ENCODE data around the gene TSPAN14. TPM values are rescaled to one million over a fixed set of nuclear protein-coding genes. Genes with fewer than 3 reads are reported as not detected.

The TSPAN14 gene
- total and polyA plus RNA-seq, 2 of the 13 experiments (the other 11 are each of a cell fraction or from before 2014, with no cell fraction given): 24.1 to 80.6 TPM

DNA sequence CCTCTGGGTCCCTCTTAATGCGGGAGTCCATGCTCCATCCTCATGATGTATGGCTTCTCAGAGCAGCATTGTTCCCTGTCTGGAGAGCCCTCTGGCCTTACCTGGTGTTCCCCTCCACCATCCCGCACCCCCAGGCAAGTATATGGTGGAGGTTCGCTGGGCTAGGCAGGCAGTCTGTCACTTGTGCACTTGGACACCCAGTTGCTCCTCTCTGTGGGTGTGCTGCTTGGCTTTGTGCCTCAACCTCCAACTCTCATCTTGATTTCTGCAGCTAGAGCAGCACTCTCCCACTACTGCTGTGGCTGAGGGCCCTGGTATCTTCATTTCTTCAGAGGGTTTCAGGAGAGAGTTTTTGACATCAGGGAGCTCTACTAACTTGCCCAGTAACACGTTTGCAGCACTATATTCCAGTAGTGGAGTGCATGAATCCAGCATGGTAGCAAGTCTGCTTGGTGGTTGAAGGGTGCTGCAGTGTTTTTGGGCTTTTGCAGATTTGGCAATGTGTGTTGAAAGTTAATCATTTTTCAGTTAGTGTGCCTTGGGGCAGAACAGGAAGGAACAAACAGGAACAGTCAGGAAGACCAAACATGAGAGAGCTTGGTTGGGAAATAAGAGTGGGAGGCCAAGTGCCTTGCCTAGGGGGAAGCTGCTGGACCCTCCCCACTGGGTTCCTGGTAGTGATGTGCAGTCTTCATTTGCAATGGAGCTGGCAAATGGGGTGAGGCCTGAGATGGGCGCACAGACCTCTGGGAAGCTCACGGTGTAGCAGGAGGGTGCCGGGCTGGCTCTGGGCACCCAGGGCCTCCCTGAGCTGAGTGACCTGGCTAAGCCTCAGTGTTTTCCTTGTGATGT lies 37.4 kb downstream of the TSPAN14 start (continued):
- TF ChIP-seq, protein P1, sequence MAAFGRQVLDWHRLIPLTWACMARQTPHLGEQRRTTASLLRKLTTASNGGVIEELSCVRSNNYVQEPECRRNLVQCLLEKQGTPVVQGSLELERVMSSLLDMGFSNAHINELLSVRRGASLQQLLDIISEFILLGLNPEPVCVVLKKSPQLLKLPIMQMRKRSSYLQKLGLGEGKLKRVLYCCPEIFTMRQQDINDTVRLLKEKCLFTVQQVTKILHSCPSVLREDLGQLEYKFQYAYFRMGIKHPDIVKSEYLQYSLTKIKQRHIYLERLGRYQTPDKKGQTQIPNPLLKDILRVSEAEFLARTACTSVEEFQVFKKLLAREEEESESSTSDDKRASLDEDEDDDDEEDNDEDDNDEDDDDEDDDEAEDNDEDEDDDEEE (CRISPR knock-in tag; IDR thresholded peaks at IDR 0.05): 0 out of 2 replicates have a peak, but pooled peaks have one; percentile 46
- TF ChIP-seq ZNF230 (CRISPR knock-in tag; IDR thresholded peaks at IDR 0.05) (no peak), ZNF775 (CRISPR knock-in tag; IDR thresholded peaks at IDR 0.05; ENCODE audit: borderline replicate concordance) (no peak), ZNF17 (CRISPR knock-in tag; IDR thresholded peaks at IDR 0.05) (no peak), HNF4A (CRISPR knock-in tag; IDR thresholded peaks at IDR 0.05) (peak; percentile 73), HOXD1 (CRISPR knock-in tag; IDR thresholded peaks at IDR 0.05) (peak; percentile 64; the same call in 1 of the 2 replicates), ZNF317 (CRISPR knock-in tag; IDR thresholded peaks at IDR 0.05) (no peak), NFE2L1 (CRISPR knock-in tag; IDR thresholded peaks at IDR 0.05; ENCODE audit: borderline replicate concordance) (no peak), U2AF1 (optimal IDR thresholded peaks at IDR 0.05; ENCODE audit: low read depth, low read length) (no peak), TOE1 (CRISPR knock-in tag; IDR thresholded peaks at IDR 0.05) (no peak), RFXAP (CRISPR knock-in tag; IDR thresholded peaks at IDR 0.05; ENCODE audit: borderline replicate concordance) (0 out of 2 replicates have a peak, but pooled peaks have one; percentile 30), ZNF782 (CRISPR knock-in tag; IDR thresholded peaks at IDR 0.05; ENCODE audit: borderline replicate concordance) (no peak), CBX2 (IDR thresholded peaks at IDR 0.05; ENCODE audit: low read depth, low read length) (no peak), CBX2 (CRISPR knock-in tag; IDR thresholded peaks at IDR 0.05; ENCODE audit: low read depth) (no peak), NPAS2 (CRISPR knock-in tag; IDR thresholded peaks at IDR 0.05; ENCODE audit: borderline replicate concordance) (no peak), MED8 (CRISPR knock-in tag; IDR thresholded peaks at IDR 0.05; ENCODE audit: insufficient replicate concordance) (peak; percentile 97), ZNF543 (CRISPR knock-in tag; IDR thresholded peaks at IDR 0.05) (no peak)
- TF ChIP-seq, protein P2, sequence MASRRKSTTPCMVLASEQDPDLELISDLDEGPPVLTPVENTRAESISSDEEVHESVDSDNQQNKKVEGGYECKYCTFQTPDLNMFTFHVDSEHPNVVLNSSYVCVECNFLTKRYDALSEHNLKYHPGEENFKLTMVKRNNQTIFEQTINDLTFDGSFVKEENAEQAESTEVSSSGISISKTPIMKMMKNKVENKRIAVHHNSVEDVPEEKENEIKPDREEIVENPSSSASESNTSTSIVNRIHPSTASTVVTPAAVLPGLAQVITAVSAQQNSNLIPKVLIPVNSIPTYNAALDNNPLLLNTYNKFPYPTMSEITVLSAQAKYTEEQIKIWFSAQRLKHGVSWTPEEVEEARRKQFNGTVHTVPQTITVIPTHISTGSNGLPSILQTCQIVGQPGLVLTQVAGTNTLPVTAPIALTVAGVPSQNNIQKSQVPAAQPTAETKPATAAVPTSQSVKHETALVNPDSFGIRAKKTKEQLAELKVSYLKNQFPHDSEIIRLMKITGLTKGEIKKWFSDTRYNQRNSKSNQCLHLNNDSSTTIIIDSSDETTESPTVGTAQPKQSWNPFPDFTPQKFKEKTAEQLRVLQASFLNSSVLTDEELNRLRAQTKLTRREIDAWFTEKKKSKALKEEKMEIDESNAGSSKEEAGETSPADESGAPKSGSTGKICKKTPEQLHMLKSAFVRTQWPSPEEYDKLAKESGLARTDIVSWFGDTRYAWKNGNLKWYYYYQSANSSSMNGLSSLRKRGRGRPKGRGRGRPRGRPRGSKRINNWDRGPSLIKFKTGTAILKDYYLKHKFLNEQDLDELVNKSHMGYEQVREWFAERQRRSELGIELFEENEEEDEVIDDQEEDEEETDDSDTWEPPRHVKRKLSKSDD (CRISPR knock-in tag; IDR thresholded peaks at IDR 0.05; ENCODE audit: low read depth): no peak
- TF ChIP-seq, protein P3, sequence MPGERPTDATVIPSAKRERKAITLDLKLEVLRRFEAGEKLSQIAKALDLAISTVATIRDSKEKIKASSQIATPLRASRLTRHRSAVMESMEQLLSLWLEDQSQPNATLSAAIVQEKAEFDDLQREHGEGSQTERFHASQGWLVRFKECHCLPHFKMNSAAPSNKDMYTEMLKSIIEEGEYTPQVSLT (CRISPR knock-in tag; IDR thresholded peaks at IDR 0.05; ENCODE audit: borderline replicate concordance, low read depth): no peak
- TF ChIP-seq, protein P4, sequence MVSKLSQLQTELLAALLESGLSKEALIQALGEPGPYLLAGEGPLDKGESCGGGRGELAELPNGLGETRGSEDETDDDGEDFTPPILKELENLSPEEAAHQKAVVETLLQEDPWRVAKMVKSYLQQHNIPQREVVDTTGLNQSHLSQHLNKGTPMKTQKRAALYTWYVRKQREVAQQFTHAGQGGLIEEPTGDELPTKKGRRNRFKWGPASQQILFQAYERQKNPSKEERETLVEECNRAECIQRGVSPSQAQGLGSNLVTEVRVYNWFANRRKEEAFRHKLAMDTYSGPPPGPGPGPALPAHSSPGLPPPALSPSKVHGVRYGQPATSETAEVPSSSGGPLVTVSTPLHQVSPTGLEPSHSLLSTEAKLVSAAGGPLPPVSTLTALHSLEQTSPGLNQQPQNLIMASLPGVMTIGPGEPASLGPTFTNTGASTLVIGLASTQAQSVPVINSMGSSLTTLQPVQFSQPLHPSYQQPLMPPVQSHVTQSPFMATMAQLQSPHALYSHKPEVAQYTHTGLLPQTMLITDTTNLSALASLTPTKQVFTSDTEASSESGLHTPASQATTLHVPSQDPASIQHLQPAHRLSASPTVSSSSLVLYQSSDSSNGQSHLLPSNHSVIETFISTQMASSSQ (IDR thresholded peaks at IDR 0.05; ENCODE audit: low read depth): peak; percentile 84
- TF ChIP-seq, protein P4 (CRISPR knock-in tag; IDR thresholded peaks at IDR 0.05; ENCODE audit: borderline replicate concordance): peak; percentile 96
